B cell (primary cell): ENCODE data around the gene MED6. TPM values are rescaled to one million over a fixed set of nuclear protein-coding genes. Genes with fewer than 3 reads are reported as not detected.

Experiments used
- ATAC-seq: fragments of 200-7000 bp; cut with Tn5 transposase; one replicate; pipeline ENCODE4 v1.10.0; 2021; ENCODE audit warnings: low read depth, mild to moderate bottlenecking, moderate number of reproducible peaks, moderate library complexity
- CTCF ChIA-PET: fragments of 350-600 bp; sonication (Branson Sonifier 250); formaldehyde crosslinking; loops from one replicate; lab custom pipeline; 2021; ENCODE audit warnings: antibody characterized with exemption, inconsistent platforms; lab: Charles Lee
- POLR2A ChIA-PET: fragments of 350-600 bp; sonication (Branson Sonifier 250); formaldehyde crosslinking; loops from one replicate; lab custom pipeline; 2021; ENCODE audit warnings: antibody characterized with exemption; lab: Charles Lee
- DNase-seq: peaks from one replicate; pipeline ENCODE4 v3.0.0; 2013
- H2AFZ ChIP-seq: 2 replicates; pipeline ENCODE4 v1.6.1; 2012; ENCODE audit warnings: mild to moderate bottlenecking, low read depth, low read length; ENCODE audit not compliant: insufficient read depth, poor library complexity, severe bottlenecking
- H3K27ac ChIP-seq, 2 donors: 1 replicate in 1 of 2; 2 replicates in 1 of 2; pipeline ENCODE4 v1.5.1; 2012 to 2013; ENCODE audit warnings: low read length in 2 of 2, mild to moderate bottlenecking in 2 of 2, moderate library complexity in 1 of 2
- H3K27me3 ChIP-seq, 4 experiments: fragments of 200-600 bp in 1 of 4; sonication (generic) in 1 of 4; replicated peaks in 1 of 4; 1 replicate in 2 of 4; 2 replicates in 2 of 4; pipeline versions ENCODE4 v1.6.1 to v1.7.0; 2013 to 2016; ENCODE audit warnings: low read length in 3 of 4, mild to moderate bottlenecking in 2 of 4, mixed read lengths in 1 of 4, moderate library complexity in 1 of 4; ENCODE audit not compliant: insufficient read depth in 4 of 4, control insufficient read depth in 3 of 4; ENCODE audit errors: control extremely low read depth in 1 of 4
- H3K36me3 ChIP-seq, 2 experiments: replicated peaks in 1 of 2; 1 replicate in 1 of 2; 2 replicates in 1 of 2; pipeline versions ENCODE4 v1.6.1 to v1.7.1; 2013; ENCODE audit warnings: low read length in 1 of 2; ENCODE audit not compliant: insufficient read depth in 2 of 2, control insufficient read depth in 1 of 2; ENCODE audit errors: control extremely low read depth in 1 of 2, extremely low read depth in 1 of 2
- H3K4me1 ChIP-seq, 2 donors: fragments of 200-600 bp in 1 of 2; sonication (generic) in 1 of 2; 1 replicate in 1 of 2; 2 replicates in 1 of 2; pipeline versions ENCODE4 v1.5.1 to v1.6.1; 2013 to 2017; ENCODE audit warnings: low read length in 2 of 2; ENCODE audit not compliant: control insufficient read depth in 2 of 2, insufficient read depth in 2 of 2
- H3K4me2 ChIP-seq: replicated peaks from 2 replicates; pipeline ENCODE3; 2012; ENCODE audit warnings: mild to moderate bottlenecking, low read depth, low read length; ENCODE audit not compliant: poor library complexity, severe bottlenecking
- H3K4me3 ChIP-seq, 5 experiments: fragments of 200-600 bp in 1 of 5; sonication (generic) in 1 of 5; 1 replicate in 3 of 5; 2 replicates in 2 of 5; pipeline versions ENCODE4 v1.5.1 to v1.7.0; 2011 to 2016; ENCODE audit warnings: low read length in 4 of 5, mild to moderate bottlenecking in 4 of 5, low read depth in 2 of 5, control low read depth in 1 of 5, moderate library complexity in 1 of 5; ENCODE audit not compliant: insufficient read depth in 1 of 5; ENCODE audit errors: control extremely low read depth in 1 of 5, extremely low read depth in 1 of 5
- H3K79me2 ChIP-seq: fragments of 200-600 bp; sonication (generic); one replicate; pipeline ENCODE4 v1.6.0; 2016; ENCODE audit warnings: low read length; ENCODE audit not compliant: control insufficient read depth, insufficient read depth
- H3K9ac ChIP-seq: fragments of 200-600 bp; sonication (generic); 2 replicates; pipeline ENCODE4 v1.6.1; 2017; ENCODE audit warnings: mild to moderate bottlenecking, low read length, moderate library complexity
- H3K9me3 ChIP-seq, 3 donors: one replicate each; pipeline versions ENCODE4 v1.6.1 to v1.7.1; 2013; ENCODE audit warnings: low read length in 2 of 3; ENCODE audit not compliant: control insufficient read depth in 2 of 3, insufficient read depth in 1 of 3; ENCODE audit errors: control extremely low read depth in 1 of 3
- H4K20me1 ChIP-seq: 2 replicates; pipeline ENCODE4 v1.6.0; 2012; ENCODE audit warnings: mild to moderate bottlenecking, low read length; ENCODE audit not compliant: insufficient read depth, control insufficient read depth, poor library complexity, severe bottlenecking
- H3K27ac Mint-ChIP-seq: one replicate; pipeline ENCODE4 v1.8.0; 2021; ENCODE audit warnings: mixed read lengths
- H3K27me3 Mint-ChIP-seq: one replicate; pipeline ENCODE4 v1.8.0; 2021; ENCODE audit warnings: mixed read lengths
- H3K4me1 Mint-ChIP-seq: one replicate; pipeline ENCODE4 v1.8.0; 2021; ENCODE audit warnings: mixed read lengths
- H3K4me3 Mint-ChIP-seq: one replicate; pipeline ENCODE4 v1.8.0; 2021; ENCODE audit warnings: mixed read lengths
- H3K9me3 Mint-ChIP-seq: one replicate; pipeline ENCODE4 v1.8.0; 2022; ENCODE audit warnings: mixed read lengths; ENCODE audit not compliant: insufficient read depth
- CTCF ChIP-seq: fragments of 200-600 bp; IDR thresholded peaks from one replicate; pipeline ENCODE4 v1.8.0; 2022; ENCODE audit warnings: antibody characterized with exemption, mild to moderate bottlenecking
- EZH2 ChIP-seq: IDR thresholded peaks from 2 replicates; pipeline ENCODE4 v1.6.1; 2012; ENCODE audit warnings: borderline replicate concordance, low read depth, mild to moderate bottlenecking, moderate library complexity, low read length; ENCODE audit not compliant: insufficient read depth, poor library complexity, severe bottlenecking
- WGBS: methylation state at CpG from one replicate; pipeline ENCODE4 v1.1.5; 2013; ENCODE audit warnings: missing lambda C conversion rate; ENCODE audit not compliant: insufficient coverage; 5-methylcytosine and 5-hydroxymethylcytosine counted together
- intact Hi-C: fragments of 100-400 bp; cut with micrococcal nuclease; formaldehyde crosslinking; loops from one replicate; pipeline ENCODE4 v1.10.0; 2022
- polyA plus RNA-seq: library from polyadenylated mRNA; depleted of rRNA; stranded (reverse); fragments of >200 nt; gene quantifications from 2 replicates; pipeline ENCODE4 v1.2.3, GENCODE V29; 2012
- total RNA-seq, 2 donors: library from RNA; stranded (reverse); fragments of 120-200 nt in 1 of 2; gene quantifications; 1 replicate in 1 of 2; 2 replicates in 1 of 2; pipeline versions ENCODE4 v1.2.3 to v1.2.4, GENCODE V29; 2013 to 2022

Gene MED6
- total and polyA plus RNA-seq, 2 donors (not counting 1 experiment from before 2014, with no cell fraction given): 30.4 to 71.0 TPM

DNA sequence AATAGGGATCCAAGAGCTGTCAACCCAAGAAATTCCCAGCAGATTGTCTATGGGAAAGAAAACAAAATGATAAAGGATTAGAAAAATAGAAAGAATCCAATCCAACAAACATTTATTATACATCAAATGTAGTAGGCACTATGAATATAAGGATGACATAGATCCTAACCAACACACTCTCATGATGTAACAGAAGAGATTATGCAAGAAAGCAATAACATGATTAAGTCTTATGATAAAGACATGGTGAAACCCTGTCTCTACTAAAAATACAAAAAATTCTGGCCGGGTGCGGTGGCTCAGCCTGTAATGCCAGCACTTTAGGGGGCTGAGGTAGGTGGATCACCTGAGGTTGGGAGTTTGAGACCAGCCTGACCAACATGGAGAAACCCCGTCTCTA is 2.7 kb downstream of the MED6 start:
- ChIA-PET CTCF (interaction anchor here (0.8 to 1.8 kb wide), 4 partner anchors 25 to 336 kb away, joined by 3 to 4 read pairs (median 3); no protein-coding TSS in a partner anchor), POLR2A (no interaction called here)
- Histone ChIP-seq H3K9ac (no peak overlapping the region), H3K79me2 (peaks cover 69% of the 10 kb centered on the region), H2AFZ (no peak overlapping the region), H3K4me3 (no peak overlapping the region), H3K9me3 (no peaks in the 10 kb centered on the region), H3K4me1 (peaks cover 25 to 26% of the 10 kb centered on the region in 2 donors), H3K27me3 (no peaks in the 10 kb centered on the region), H4K20me1 (peaks cover 59% of the 10 kb centered on the region), H3K4me2 (no peak overlapping the region), H3K27ac (no peak overlapping the region), H3K36me3 (peaks cover 0 to 43% of the 10 kb centered on the region in 2 experiments)
- Mint-ChIP-seq H3K9me3 (no peaks in the 10 kb centered on the region), H3K27me3 (no peaks in the 10 kb centered on the region), H3K27ac (no peak overlapping the region), H3K4me3 (no peak overlapping the region), H3K4me1 (peaks cover 27% of the 10 kb centered on the region)
- intact Hi-C loops: no loop called here
- WGBS: no CpG with 5 or more reads among the region's 3 CpGs
- DNase-seq (no peak), ATAC-seq (no peak)
- TF ChIP-seq EZH2 (no peak), CTCF (no peak)

- WGBS: 86% methylated on average over 8 of the region's 9 CpGs
- ATAC-seq (no peak), DNase-seq (no peak)
- TF ChIP-seq CTCF (no peak), EZH2 (no peak)
- Histone ChIP-seq H3K79me2 (peaks cover 73% of the 10 kb centered on the region), H2AFZ (no peak overlapping the region), H3K9ac (no peak overlapping the region), H3K36me3 (peaks cover 0 to 64% of the 10 kb centered on the region in 2 experiments), H3K27ac (no peak overlapping the region), H3K4me1 (peaks cover 12 to 13% of the 10 kb centered on the region in 2 donors), H3K4me3 (no peak overlapping the region), H3K27me3 (no peaks in the 10 kb centered on the region), H3K9me3 (no peaks in the 10 kb centered on the region), H4K20me1 (peaks cover 64% of the 10 kb centered on the region), H3K4me2 (no peak overlapping the region)
- no peaks in the 10 kb centered on the region for H3K27me3 Mint-ChIP-seq
- H3K4me3 Mint-ChIP-seq: no peak overlapping the region
- intact Hi-C loops: no loop called here
- H3K27ac Mint-ChIP-seq: no peak overlapping the region
- H3K4me1 Mint-ChIP-seq: peaks cover 18% of the 10 kb centered on the region
- no peaks in the 10 kb centered on the region for H3K9me3 Mint-ChIP-seq
- ChIA-PET CTCF (interaction anchor here (1.7 kb wide), 1 partner anchor 222 kb away, joined by 8 read pairs; no protein-coding TSS in a partner anchor), POLR2A (no interaction called here)
Observed at GRCh38 chr14:70595443-70596185, 4.8 kb downstream of the MED6 start.
